Activated CD4-positive, alpha-beta T cell treated with anti-CD3 and anti-CD28 coated beads for 36 hours (primary cell): ENCODE measurements around the gene ADGRE3. TPM values are rescaled to one million over a fixed set of nuclear protein-coding genes. Genes with fewer than 3 reads are reported as not detected.
A peak's percentile ranks its signal among the peaks of the same experiment; 100 is the strongest.

Source experiments
- ATAC-seq: fragments of 200-7000 bp; cut with Tn5 transposase; one replicate; pipeline ENCODE4 v1.10.0; 2021; ENCODE audit warnings: mild to moderate bottlenecking, moderate library complexity
- CTCF ChIA-PET: fragments of 350-600 bp; sonication (Branson Sonifier 250); formaldehyde crosslinking; loops from one replicate; lab custom pipeline; 2021; ENCODE audit warnings: antibody characterized with exemption; lab: Charles Lee
- POLR2A ChIA-PET: fragments of 350-600 bp; sonication (Branson Sonifier 250); formaldehyde crosslinking; loops from one replicate; lab custom pipeline; 2021; ENCODE audit warnings: antibody characterized with exemption, inconsistent platforms; lab: Charles Lee
- DNase-seq: peaks from one replicate; pipeline ENCODE4 v3.0.0-alpha.2; 2020
- H3K27ac Mint-ChIP-seq: one replicate; pipeline ENCODE4 v1.8.0; 2021; ENCODE audit warnings: mixed read lengths
- H3K27me3 Mint-ChIP-seq: one replicate; pipeline ENCODE4 v1.8.0; 2021; ENCODE audit warnings: mixed read lengths
- H3K36me3 Mint-ChIP-seq: one replicate; pipeline ENCODE4 v1.8.0; 2021; ENCODE audit warnings: low read depth, mixed read lengths
- H3K4me1 Mint-ChIP-seq: one replicate; pipeline ENCODE4 v1.8.0; 2021; ENCODE audit warnings: mixed read lengths
- H3K4me3 Mint-ChIP-seq: one replicate; pipeline ENCODE4 v1.8.0; 2021; ENCODE audit warnings: mild to moderate bottlenecking, moderate library complexity, mixed read lengths
- H3K9me3 Mint-ChIP-seq: one replicate; pipeline ENCODE4 v1.8.0; 2021; ENCODE audit warnings: low read depth, mixed read lengths
- intact Hi-C, 2 experiments: fragments of 100-400 bp; cut with DNase I in 1 of 2; cut with micrococcal nuclease in 1 of 2; formaldehyde crosslinking; loops; one replicate each; pipeline versions ENCODE4 v1.14.2 to v1.15.1; 2022 to 2024; cut with DNase I, micrococcal nuclease
- total RNA-seq, 2 experiments: library from RNA; stranded (reverse); gene quantifications; one replicate each; pipeline ENCODE4 v1.2.3, GENCODE V29; 2021

ADGRE3 gene
- total RNA-seq, 2 experiments from 2014 or later, result 0.11 to 0.30 TPM

GRCh38 chr19:14571695-14572490, 102.8 kb downstream of the ADGRE3 start, which contains the start of gene NDUFB7:
Gene NDUFB7, minus strand, starts transcription at chr19:14572066. Its CDS starts 66 bp downstream, at chr19:14572000.
- intact Hi-C loops, result loop anchor here (1.0 to 5.0 kb wide), 5 partner anchors 117 to 798 kb away; partner anchors contain the start of genes C19orf53 (in 1 of the 2) and OR7A17 (in 1 of the 2)
- no peaks in the 10 kb centered on the region for H3K9me3 Mint-ChIP-seq
- peaks cover 5% of the 10 kb centered on the region for H3K36me3 Mint-ChIP-seq
- peak within 1 kb of the TSS; percentile 95 for H3K4me3 Mint-ChIP-seq
- peaks cover 36% of the 10 kb centered on the region for H3K4me1 Mint-ChIP-seq
- ChIA-PET CTCF (interaction anchor here (0.5 to 8.5 kb wide), 13 partner anchors 16 to 1017 kb away, joined by 3 to 244 read pairs (median 4); partner anchors contain the start of genes TECR and ZNF333), POLR2A (interaction anchor here (0.6 to 0.9 kb wide), 3 partner anchors 12 to 116 kb away, joined by 3 to 11 read pairs (median 3); no protein-coding TSS in a partner anchor)
- no peaks in the 10 kb centered on the region for H3K27me3 Mint-ChIP-seq
- peak within 1 kb of the TSS; percentile 92 for H3K27ac Mint-ChIP-seq
- peak; percentile 95 for DNase-seq
- peak; percentile 95 for ATAC-seq

- DNase-seq (no peak), ATAC-seq (no peak)
- Mint-ChIP-seq H3K27ac (peak overlapping the region; percentile 92), H3K36me3 (peaks cover 8% of the 10 kb centered on the region), H3K4me3 (peak overlapping the region; percentile 95), H3K27me3 (no peaks in the 10 kb centered on the region), H3K9me3 (no peaks in the 10 kb centered on the region), H3K4me1 (peaks cover 36% of the 10 kb centered on the region)
- ChIA-PET POLR2A (no interaction called here), CTCF (interaction anchor here (0.5 to 8.5 kb wide), 7 partner anchors 15 to 1972 kb away, joined by 3 to 244 read pairs (median 4); partner anchors contain the start of genes TECR and ZNF333)
- intact Hi-C loops, result loop anchor here (1.0 to 5.0 kb wide), 4 partner anchors 216 to 797 kb away; partner anchors contain the start of genes C19orf53 (in 1 of the 2) and OR7A17 (in 1 of the 2)
These were observed 103.6 kb downstream of the ADGRE3 start for GRCh38 chr19:14570864-14571527.

Other genes with a start within 250 kb of the ADGRE3 start
- gene PKN1, start 241.5 kb downstream of the ADGRE3 start, total RNA-seq, result 100 to 1,000 TPM; 173 to 176 TPM
- gene PTGER1, start 199.5 kb downstream of the ADGRE3 start, total RNA-seq, result under 1 TPM; 0.16 to 0.25 TPM
- gene GIPC1, start 178.7 kb downstream of the ADGRE3 start, total RNA-seq, result 10 to 100 TPM; 19.3 to 25.7 TPM
- 10 to 100 TPM; 69.3 to 72.6 TPM for gene DNAJB1, start 156.4 kb downstream of the ADGRE3 start, total RNA-seq
- 100 to 1,000 TPM; 106 to 145 TPM for gene TECR, start 145.2 kb downstream of the ADGRE3 start, total RNA-seq
- 100 to 1,000 TPM; 112 to 121 TPM for gene NDUFB7, start 102.8 kb downstream of the ADGRE3 start, total RNA-seq
- gene CLEC17A, start 91.8 kb downstream of the ADGRE3 start, total RNA-seq, result 1 to 10 TPM; 2.4 to 2.5 TPM
- gene ZNF333, start 15.2 kb upstream of the ADGRE3 start, total RNA-seq, result 10 to 100 TPM; 11.7 to 12.7 TPM
- under 1 TPM; 0.75 to 0.95 TPM for gene ADGRE2, start 103.7 kb upstream of the ADGRE3 start, total RNA-seq
- gene OR7A5, start 160.3 kb upstream of the ADGRE3 start, total RNA-seq, result not detected
- not detected for gene OR7C1, start 160.3 kb upstream of the ADGRE3 start, total RNA-seq
- not detected for gene OR7A10, start 174.1 kb upstream of the ADGRE3 start, total RNA-seq
- not detected for gene OR7A17, start 211.3 kb upstream of the ADGRE3 start, total RNA-seq